GM06990 (cell line): ENCODE results near the gene CBY2.
"Not testable (repeated sequence)": the region's sequence is repeated elsewhere in the genome, so short reads cannot be mapped to it uniquely, and the experiment has no call there.

Experiments used
- DNase-seq: peaks from one replicate; pipeline ENCODE4 v3.0.0-alpha.2; 2011; ENCODE audit not compliant: insufficient read length; ENCODE audit errors: extremely low read depth
- H3K27me3 ChIP-seq: replicated peaks from 2 replicates; pipeline ENCODE4 v1.6.0; 2011; ENCODE audit warnings: low read length; ENCODE audit not compliant: control insufficient read depth, insufficient read depth
- H3K36me3 ChIP-seq: 2 replicates; pipeline ENCODE4 v1.5.1; 2011; ENCODE audit warnings: low read length; ENCODE audit not compliant: control insufficient read depth, insufficient read depth
- H3K4me3 ChIP-seq: replicated peaks from 2 replicates; pipeline ENCODE4 v1.5.1; 2011; ENCODE audit warnings: low read depth, mild to moderate bottlenecking, control low read depth, low read length
- TF ChIP-seq, protein P1 (sequence below): IDR thresholded peaks from 2 replicates; pipeline ENCODE4 v1.5.1; 2011; ENCODE audit warnings: low read length, control low read depth, mild to moderate bottlenecking, inconsistent platforms; ENCODE audit not compliant: insufficient read depth, poor library complexity, severe bottlenecking

CBY2 gene

GRCh38 chr13:45702088-45702487, at the start of gene CBY2:
CBY2 (plus strand) TSS chr13:45702320; CDS start chr13:45702391, 71 bp downstream.
- no peaks in the 10 kb centered on the region for H3K36me3 ChIP-seq
- H3K4me3 ChIP-seq = peak within 1 kb of the TSS; percentile 78
- no peaks in the 10 kb centered on the region for H3K27me3 ChIP-seq
- TF ChIP-seq, protein P1, sequence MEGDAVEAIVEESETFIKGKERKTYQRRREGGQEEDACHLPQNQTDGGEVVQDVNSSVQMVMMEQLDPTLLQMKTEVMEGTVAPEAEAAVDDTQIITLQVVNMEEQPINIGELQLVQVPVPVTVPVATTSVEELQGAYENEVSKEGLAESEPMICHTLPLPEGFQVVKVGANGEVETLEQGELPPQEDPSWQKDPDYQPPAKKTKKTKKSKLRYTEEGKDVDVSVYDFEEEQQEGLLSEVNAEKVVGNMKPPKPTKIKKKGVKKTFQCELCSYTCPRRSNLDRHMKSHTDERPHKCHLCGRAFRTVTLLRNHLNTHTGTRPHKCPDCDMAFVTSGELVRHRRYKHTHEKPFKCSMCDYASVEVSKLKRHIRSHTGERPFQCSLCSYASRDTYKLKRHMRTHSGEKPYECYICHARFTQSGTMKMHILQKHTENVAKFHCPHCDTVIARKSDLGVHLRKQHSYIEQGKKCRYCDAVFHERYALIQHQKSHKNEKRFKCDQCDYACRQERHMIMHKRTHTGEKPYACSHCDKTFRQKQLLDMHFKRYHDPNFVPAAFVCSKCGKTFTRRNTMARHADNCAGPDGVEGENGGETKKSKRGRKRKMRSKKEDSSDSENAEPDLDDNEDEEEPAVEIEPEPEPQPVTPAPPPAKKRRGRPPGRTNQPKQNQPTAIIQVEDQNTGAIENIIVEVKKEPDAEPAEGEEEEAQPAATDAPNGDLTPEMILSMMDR = no peak
- no peak for DNase-seq

GRCh38 chr13:45654633-45655349, 47.3 kb upstream of the CBY2 start:
- DNase-seq = no peak
- no peaks in the 10 kb centered on the region for H3K27me3 ChIP-seq
- TF ChIP-seq, protein P1 = no peak
- no peaks in the 10 kb centered on the region for H3K36me3 ChIP-seq
- no peak overlapping the region for H3K4me3 ChIP-seq

- no peaks in the 10 kb centered on the region for H3K27me3 ChIP-seq
- TF ChIP-seq, protein P1 = no peak
- H3K4me3 ChIP-seq = no peak overlapping the region
- DNase-seq = no peak
- no peaks in the 10 kb centered on the region for H3K36me3 ChIP-seq
These were observed 43.4 kb upstream of the CBY2 start for GRCh38 chr13:45658586-45659235.

GRCh38 chr13:45659536-45659935, 42.6 kb upstream of the CBY2 start:
- Histone ChIP-seq H3K27me3 (no peaks in the 10 kb centered on the region), H3K4me3 (no peak overlapping the region), H3K36me3 (no peaks in the 10 kb centered on the region)
- TF ChIP-seq, protein P1 = no peak
- no peak for DNase-seq

- not testable (repeated sequence) for H3K4me3 ChIP-seq, H3K27me3 ChIP-seq, H3K36me3 ChIP-seq, DNase-seq
These were observed 41.7 kb upstream of the CBY2 start for GRCh38 chr13:45660458-45660857.

- TF ChIP-seq, protein P1 = no peak
- DNase-seq = no peak
- H3K27me3 ChIP-seq = no peaks in the 10 kb centered on the region
- H3K4me3 ChIP-seq = no peak overlapping the region
- no peaks in the 10 kb centered on the region for H3K36me3 ChIP-seq
These were observed 40.0 kb upstream of the CBY2 start for GRCh38 chr13:45662162-45662561.

GRCh38 chr13:45662903-45663302, 39.2 kb upstream of the CBY2 start:
- H3K4me3 ChIP-seq, H3K27me3 ChIP-seq: not testable (repeated sequence)

DNA sequence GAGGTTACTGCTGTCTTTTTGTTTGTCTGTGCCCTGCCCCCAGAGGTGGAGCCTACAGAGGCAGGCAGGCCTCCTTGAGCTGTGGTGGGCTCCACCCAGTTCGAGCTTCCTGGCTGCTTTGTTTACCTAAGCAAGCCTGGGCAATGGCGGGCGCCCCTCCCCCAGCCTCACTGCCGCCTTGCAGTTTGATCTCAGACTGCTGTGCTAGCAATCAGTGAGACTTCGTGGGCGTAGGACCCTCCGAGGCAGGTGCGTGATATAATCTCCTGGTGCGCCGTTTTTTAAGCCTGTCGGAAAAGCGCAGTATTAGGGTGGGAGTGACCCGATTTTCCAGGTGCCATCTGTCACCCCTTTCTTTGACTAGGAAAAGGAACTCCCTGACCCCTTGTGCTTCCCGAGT, 32.5 kb upstream of the CBY2 start:
- not testable (repeated sequence) for H3K27me3 ChIP-seq, DNase-seq, H3K4me3 ChIP-seq, H3K36me3 ChIP-seq

More at GRCh38 chr13:45662903-45663302, 39.2 kb upstream of the CBY2 start:
- not testable (repeated sequence) for H3K36me3 ChIP-seq, DNase-seq
